Endothelial cell of umbilical vein (primary cell): ENCODE results near the gene NACA2.

ENCODE experiments used
- EZH2 ChIP-seq: IDR thresholded peaks from 2 replicates; pipeline ENCODE4 v1.6.1; 2012; ENCODE audit warnings: borderline replicate concordance, low read depth, mild to moderate bottlenecking, moderate library complexity, low read length, inconsistent platforms; ENCODE audit not compliant: severe bottlenecking
- FOS ChIP-seq: IDR thresholded peaks from 2 replicates; pipeline ENCODE4 v1.6.1; 2011; ENCODE audit warnings: mild to moderate bottlenecking, low read length, moderate library complexity, borderline replicate concordance; ENCODE audit not compliant: insufficient read depth
- JUN ChIP-seq: IDR thresholded peaks from 2 replicates; pipeline ENCODE4 v1.6.1; 2011; ENCODE audit warnings: borderline replicate concordance, low read depth; ENCODE audit not compliant: insufficient read length, insufficient read depth
- POLR2A ChIP-seq: IDR thresholded peaks from 2 replicates; pipeline ENCODE4 v1.6.1; 2012; ENCODE audit warnings: low read depth, mild to moderate bottlenecking, control low read depth, low read length
- POLR2AphosphoS5 ChIP-seq: IDR thresholded peaks from 2 replicates; pipeline ENCODE4 v1.6.1; 2012; ENCODE audit warnings: low read depth, mild to moderate bottlenecking, control low read depth, low read length, moderate library complexity; ENCODE audit not compliant: insufficient read depth
- TF ChIP-seq, protein P1 (sequence below), 2 donors: IDR thresholded peaks; 1 replicate in 1 of 2; 2 replicates in 1 of 2; pipeline ENCODE4 v1.5.1; 2011; ENCODE audit warnings: low read length in 2 of 2, mild to moderate bottlenecking in 2 of 2, moderate library complexity in 2 of 2, control low read depth in 1 of 2, inconsistent platforms in 1 of 2, low read depth in 1 of 2; ENCODE audit not compliant: insufficient read depth in 1 of 2; ENCODE audit errors: extremely low read depth in 1 of 2
- TF ChIP-seq, protein P2 (sequence below): IDR thresholded peaks from 2 replicates; pipeline ENCODE4 v1.6.1; 2011; ENCODE audit not compliant: insufficient read depth, insufficient read length

DNA sequence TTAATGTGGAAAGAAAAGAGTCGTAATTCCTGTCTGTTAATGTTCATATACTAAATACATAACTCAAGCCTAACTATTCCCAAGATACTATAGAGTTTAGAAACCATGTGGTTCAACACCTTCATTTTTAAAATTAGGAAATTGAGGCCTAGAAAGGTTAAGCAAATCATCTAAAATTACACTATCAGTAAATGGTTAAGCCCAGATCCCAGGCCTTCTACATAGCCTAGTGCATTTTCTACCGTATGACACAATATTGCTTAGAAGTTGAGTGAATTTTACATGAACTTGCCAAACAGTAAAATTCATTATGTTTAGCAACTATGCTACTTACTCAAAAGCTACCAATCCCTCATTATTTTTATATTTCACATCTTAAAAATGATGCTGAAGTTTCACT is 6.8 kb downstream of the NACA2 start:
- TF ChIP-seq, protein P1, sequence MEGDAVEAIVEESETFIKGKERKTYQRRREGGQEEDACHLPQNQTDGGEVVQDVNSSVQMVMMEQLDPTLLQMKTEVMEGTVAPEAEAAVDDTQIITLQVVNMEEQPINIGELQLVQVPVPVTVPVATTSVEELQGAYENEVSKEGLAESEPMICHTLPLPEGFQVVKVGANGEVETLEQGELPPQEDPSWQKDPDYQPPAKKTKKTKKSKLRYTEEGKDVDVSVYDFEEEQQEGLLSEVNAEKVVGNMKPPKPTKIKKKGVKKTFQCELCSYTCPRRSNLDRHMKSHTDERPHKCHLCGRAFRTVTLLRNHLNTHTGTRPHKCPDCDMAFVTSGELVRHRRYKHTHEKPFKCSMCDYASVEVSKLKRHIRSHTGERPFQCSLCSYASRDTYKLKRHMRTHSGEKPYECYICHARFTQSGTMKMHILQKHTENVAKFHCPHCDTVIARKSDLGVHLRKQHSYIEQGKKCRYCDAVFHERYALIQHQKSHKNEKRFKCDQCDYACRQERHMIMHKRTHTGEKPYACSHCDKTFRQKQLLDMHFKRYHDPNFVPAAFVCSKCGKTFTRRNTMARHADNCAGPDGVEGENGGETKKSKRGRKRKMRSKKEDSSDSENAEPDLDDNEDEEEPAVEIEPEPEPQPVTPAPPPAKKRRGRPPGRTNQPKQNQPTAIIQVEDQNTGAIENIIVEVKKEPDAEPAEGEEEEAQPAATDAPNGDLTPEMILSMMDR (IDR thresholded peaks at IDR 0.05; ENCODE audit: extremely low read depth in 1 of 2, insufficient read depth in 1 of 2, low read depth in 1 of 2, low read length in 2 of 2): no peak
- no peak for TF ChIP-seq EZH2
- TF ChIP-seq POLR2A: no peak
- TF ChIP-seq, protein P2, sequence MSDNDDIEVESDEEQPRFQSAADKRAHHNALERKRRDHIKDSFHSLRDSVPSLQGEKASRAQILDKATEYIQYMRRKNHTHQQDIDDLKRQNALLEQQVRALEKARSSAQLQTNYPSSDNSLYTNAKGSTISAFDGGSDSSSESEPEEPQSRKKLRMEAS: no peak
- TF ChIP-seq POLR2AphosphoS5: no peak
- TF ChIP-seq JUN: no peak
- no peak for TF ChIP-seq FOS
